ENCODE results near the gene SPO11.

Gene SPO11

GRCh38 chr20:57375652-57376230 is 46.1 kb downstream of the SPO11 start:
- DNase-seq (ENCODE audit: low read depth in 2 of 2), result no peak

GRCh38 chr20:57377350-57377749 is 47.7 kb downstream of the SPO11 start:
- DNase-seq (ENCODE audit: low read depth in 2 of 2), result no peak

- no peak for DNase-seq (ENCODE audit: low read depth in 2 of 2)
Observed at GRCh38 chr20:57378107-57378506, 48.5 kb downstream of the SPO11 start.

- no peak for DNase-seq (ENCODE audit: low read depth in 2 of 2)
Observed at GRCh38 chr20:57378646-57379262, 49.2 kb downstream of the SPO11 start.

GRCh38 chr20:57379263-57379647 is 49.7 kb downstream of the SPO11 start:
- no peak for DNase-seq (ENCODE audit: low read depth in 2 of 2)

GRCh38 chr20:57380081-57380750 is 50.6 kb downstream of the SPO11 start:
- no peak for DNase-seq (ENCODE audit: low read depth in 2 of 2)

- peak; percentile 64 for DNase-seq (ENCODE audit: low read depth in 2 of 2)
Observed at GRCh38 chr20:57381596-57382503, 52.2 kb downstream of the SPO11 start.

GRCh38 chr20:57382516-57382915 is 52.9 kb downstream of the SPO11 start:
- DNase-seq (ENCODE audit: low read depth in 2 of 2), result no peak

GRCh38 chr20:57383447-57384347 is 54.1 kb downstream of the SPO11 start:
- DNase-seq (ENCODE audit: low read depth in 2 of 2), result no peak

- DNase-seq (ENCODE audit: low read depth in 2 of 2), result no peak
Observed at GRCh38 chr20:57384486-57384885, 54.9 kb downstream of the SPO11 start.

GRCh38 chr20:57384953-57385761 is 55.6 kb downstream of the SPO11 start:
- DNase-seq (ENCODE audit: low read depth in 2 of 2), result no peak

- no peak for DNase-seq (ENCODE audit: low read depth in 2 of 2)
Observed at GRCh38 chr20:57385940-57386339, 56.3 kb downstream of the SPO11 start.

- DNase-seq (ENCODE audit: low read depth in 2 of 2), result no peak
Observed at GRCh38 chr20:57386762-57387161, 57.2 kb downstream of the SPO11 start.

GRCh38 chr20:57387463-57387862 is 57.9 kb downstream of the SPO11 start:
- no peak for DNase-seq (ENCODE audit: low read depth in 2 of 2)

GRCh38 chr20:57387945-57388371 is 58.4 kb downstream of the SPO11 start:
- DNase-seq (ENCODE audit: low read depth in 2 of 2), result no peak

- DNase-seq (ENCODE audit: low read depth in 2 of 2), result peak; percentile 48 to 56
Observed at GRCh38 chr20:57388953-57389694, 59.5 kb downstream of the SPO11 start.

GRCh38 chr20:57389695-57390603 is 60.3 kb downstream of the SPO11 start:
- DNase-seq (ENCODE audit: low read depth in 2 of 2), result peak; percentile 61 to 65

- peak; percentile 72 to 74 for DNase-seq (ENCODE audit: low read depth in 2 of 2)
Observed at GRCh38 chr20:57390604-57391438, 61.2 kb downstream of the SPO11 start, which contains the start of gene RBM38. TSS of gene RBM38 (plus strand) at chr20:57391396. CDS start at chr20:57391582, 186 bp downstream.
